H4 (cell line): ENCODE measurements around the gene MVK. TPM values are rescaled to one million over a fixed set of nuclear protein-coding genes. Genes with fewer than 3 reads are reported as not detected.
A peak's percentile ranks its signal among the peaks of the same experiment; 100 is the strongest.
"Not testable (repeated sequence)": the region's sequence is repeated elsewhere in the genome, so short reads cannot be mapped to it uniquely, and the experiment has no call there.

Experiments
- DNase-seq: peaks from one replicate; pipeline ENCODE4 v3.0.0-alpha.2; 2015; ENCODE audit warnings: low spot score
- total RNA-seq: library from RNA; depleted of rRNA; stranded (reverse); fragments of >200 nt; shearing (Covaris generic); gene quantifications from 2 replicates; pipeline ENCODE4 v1.2.3, GENCODE V29; 2014

The MVK gene
- total RNA-seq, 1 experiment from 2014 or later, result 24.1 TPM

DNA sequence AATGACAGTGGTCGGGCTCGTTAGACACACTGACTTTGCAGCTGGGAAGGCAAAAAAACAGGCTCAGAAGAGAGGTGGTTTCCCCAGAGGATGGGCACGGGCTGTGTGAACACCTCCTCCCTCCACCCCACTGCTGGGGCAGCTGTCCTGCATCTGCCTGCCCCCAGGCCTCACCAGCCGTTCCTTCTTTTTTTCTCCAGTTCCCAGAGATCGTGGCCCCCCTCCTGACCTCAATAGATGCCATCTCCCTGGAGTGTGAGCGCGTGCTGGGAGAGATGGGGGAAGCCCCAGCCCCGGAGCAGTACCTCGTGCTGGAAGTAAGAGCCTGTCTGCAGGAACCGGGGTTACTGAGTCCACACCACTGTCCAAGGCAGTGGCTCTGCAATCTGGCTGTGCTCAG is 17.4 kb downstream of the MVK start:
- DNase-seq, result no peak

DNA sequence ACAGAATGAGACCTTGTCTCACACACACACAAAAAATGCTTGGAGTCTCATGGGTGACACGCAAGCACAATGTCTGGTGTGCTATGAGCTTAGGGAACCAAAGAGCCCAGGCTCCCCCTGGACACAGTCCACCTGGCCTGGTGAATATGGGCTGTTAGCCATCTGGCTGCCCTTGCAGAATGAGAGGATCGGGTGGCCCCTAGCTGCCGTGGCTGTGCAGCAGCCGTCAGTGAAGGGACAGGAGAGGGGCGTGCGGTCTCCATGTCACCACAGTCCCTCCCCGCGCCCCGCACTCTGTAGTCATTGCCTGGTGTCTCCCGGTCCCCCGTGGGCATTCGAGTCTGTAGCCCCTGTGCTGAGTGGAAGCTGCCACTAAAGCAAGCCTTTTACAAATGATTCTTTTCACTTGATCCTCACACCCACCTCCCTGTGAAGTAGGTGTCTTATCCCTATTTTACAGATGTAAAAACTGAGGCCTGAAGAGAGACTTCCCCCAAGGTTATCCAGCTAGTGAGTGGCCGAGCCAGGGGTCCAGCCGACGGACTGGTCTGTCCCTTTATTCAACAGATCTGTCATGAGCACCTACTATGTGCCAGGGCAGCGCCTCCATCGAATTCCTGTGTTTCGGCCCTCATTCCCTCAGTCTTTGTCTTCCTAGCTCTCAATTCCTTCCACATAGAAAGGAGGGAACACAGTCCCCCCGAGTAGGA is 18.8 kb downstream of the MVK start:
- no peak for DNase-seq

DNA sequence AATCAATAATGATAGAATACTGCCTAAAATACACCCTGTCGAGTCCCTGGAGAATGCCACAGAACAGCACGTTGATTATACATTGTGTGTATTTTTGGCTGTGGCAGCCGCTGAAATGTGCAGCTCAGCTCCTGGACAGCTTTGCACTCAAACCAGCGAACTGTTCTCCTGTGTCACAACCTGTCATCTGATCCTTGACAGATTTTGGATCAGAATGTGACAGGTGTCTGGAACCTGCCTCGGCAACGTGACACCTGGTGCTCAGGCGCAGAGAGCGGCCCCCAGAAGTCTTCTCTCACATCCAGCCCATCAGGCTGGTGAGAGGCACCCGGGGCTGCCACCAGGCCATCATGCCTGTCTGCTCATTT is 19.3 kb downstream of the MVK start:
- no peak for DNase-seq

DNA sequence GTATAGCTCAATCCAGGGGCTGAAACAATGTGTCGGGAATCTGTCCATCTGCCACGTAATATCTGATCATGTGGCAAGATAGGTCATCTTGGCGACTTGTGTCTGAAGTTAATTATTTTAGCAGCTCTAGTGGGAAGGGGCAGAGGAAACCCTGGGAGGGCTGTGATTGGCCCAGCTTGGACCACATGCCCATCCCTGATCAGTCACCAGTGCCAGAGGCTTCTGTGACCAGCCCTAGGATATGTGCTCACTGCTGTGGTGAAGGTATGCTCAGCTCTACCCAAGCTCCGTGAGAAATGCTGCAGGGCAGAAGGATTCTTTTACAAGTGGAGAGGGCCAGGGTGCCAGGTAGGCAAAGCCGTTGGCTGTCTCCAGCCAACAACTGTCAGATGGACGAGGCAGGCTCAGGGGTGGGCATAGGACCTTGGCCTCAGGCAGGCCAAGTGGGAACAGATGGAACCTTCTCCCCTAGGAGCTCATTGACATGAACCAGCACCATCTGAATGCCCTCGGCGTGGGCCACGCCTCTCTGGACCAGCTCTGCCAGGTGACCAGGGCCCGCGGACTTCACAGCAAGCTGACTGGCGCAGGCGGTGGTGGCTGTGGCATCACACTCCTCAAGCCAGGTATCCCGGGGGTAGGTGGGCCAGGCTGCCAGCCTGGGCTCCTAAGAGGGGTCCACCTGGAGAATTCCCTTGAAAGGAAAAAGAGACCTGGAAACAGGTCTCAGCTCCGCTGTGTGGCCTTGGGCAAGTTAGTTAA is 21.1 kb downstream of the MVK start:
- no peak for DNase-seq

DNA sequence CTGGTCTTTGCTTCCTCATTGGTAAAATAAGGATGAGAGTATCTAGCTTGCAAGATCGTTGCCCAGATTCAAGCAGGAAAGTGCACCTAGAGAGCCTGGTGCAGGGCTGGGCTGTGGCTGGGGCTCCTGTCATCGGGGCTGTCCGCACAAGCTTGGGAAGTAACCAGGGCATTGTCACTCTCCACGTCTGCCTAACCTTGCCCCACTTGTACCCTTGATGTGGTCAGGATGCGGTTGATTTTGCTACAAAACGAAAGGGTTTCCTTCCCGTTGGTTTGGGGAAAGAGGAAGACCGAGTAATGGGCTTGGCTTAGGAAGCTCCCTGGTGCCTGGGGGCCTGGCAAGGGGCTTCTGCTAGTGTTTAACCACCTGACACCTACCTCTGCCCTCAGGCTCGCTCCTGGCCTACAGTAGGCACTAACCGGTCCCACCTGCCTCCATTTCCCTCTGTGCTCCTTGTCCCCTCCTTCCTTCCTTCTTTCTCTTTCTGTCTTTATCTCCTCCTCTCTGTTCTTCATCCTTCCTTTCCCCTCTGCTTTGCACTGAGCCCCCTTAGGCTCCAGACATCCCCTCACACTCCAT is 21.8 kb downstream of the MVK start:
- DNase-seq, result no peak

DNA sequence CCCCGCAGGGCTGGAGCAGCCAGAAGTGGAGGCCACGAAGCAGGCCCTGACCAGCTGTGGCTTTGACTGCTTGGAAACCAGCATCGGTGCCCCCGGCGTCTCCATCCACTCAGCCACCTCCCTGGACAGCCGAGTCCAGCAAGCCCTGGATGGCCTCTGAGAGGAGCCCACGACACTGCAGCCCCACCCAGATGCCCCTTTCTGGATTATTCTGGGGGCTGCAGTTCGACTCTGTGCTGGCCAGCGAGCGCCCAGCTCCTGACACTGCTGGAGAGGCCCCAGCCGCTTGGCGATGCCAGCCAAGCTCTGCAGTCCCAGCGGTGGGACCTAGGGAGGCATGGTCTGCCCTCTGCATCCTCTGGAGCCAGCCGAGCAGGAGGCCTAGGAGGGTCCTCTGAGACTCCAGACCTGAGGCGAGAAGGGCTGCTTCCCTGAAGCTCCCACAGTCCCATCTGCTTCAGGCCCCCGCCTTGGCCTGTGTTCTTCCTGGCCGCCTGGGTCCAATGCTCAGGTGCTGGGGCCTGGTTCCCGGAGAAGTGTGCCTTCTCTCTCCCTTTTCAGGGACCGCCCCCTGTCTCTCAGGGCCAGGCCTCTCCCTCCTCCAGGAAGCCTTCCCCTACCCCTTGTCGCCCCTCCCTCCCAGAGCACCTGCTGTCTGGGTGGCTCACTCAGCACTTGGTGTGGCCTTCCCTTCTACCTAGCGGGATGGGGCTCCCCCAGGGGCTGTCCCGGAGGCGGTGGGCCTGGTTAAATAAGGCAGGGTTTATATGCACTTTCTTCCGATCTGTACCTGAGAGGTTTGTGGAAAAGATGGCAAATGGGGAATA is 23.0 kb downstream of the MVK start:
- no peak for DNase-seq

DNA sequence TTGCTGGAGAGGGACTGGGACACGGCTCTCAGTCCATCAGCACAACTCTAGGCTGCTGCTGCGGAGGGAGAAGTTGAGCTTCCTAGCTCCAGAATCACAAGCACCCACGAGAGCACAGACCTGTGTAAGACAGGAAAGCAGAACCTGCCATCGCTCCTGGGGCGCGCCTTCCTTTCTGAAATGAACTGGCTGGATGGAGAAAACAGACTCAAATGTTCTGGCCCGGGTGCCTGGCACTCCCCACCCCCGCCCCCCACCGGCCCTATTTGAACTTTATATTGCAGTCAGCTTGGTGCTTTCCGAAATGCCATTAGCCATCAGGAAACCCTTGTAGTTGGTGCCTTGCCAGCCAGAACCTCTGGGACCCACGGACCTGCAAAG is 23.8 kb downstream of the MVK start:
- no peak for DNase-seq

DNA sequence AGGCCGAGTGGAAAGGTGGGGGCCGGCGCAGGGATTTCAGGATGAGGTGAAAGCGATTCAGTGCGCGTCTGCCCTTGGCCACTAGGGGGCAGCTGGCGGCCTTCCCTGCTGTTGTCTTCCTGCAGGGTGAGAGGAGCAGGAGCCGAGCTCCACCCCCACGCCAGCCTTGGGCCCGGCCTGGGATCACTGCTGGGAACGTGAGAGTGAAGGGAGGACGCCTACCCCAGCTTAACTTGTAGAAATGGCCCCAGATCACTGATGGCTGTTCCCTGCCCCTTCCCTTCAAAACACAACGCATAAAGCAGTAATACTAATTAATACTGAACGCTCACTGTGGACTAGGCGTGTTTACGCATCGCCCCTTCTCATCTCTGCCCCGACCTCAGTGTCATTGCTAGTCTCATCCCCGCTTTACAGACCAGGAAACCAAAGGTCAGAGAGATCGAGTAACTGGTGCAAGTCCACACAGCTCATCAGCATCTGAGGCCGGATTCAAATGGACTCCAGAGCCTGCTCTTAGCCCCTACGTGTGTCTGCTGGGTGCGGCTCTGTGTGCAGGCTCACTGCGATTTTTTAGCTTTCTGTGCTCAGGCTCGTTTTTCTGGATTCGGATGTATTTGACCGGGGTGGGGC is 24.3 kb downstream of the MVK start:
- DNase-seq, result peak; percentile 75

DNA sequence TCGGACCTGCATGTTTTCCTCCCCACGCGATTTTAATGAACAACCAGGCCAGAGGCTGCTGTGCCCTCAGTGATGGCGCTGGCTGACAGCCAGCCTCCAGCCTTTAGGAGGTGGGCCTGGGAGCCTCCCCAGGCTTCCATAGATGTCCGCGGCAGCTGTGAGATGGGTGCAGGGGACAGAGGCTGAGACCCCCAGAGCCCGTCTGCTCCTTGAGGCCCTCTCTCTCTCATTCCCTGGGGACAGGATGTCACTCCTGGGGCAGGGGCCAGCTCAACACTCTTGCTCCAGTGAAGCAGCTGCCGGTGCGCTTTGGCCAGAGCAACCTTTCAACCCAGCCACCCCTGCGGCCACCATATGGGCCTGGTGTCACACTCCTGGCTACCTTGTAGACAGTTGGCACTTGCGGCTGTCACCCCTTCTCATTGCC is 24.8 kb downstream of the MVK start:
- no peak for DNase-seq

DNA sequence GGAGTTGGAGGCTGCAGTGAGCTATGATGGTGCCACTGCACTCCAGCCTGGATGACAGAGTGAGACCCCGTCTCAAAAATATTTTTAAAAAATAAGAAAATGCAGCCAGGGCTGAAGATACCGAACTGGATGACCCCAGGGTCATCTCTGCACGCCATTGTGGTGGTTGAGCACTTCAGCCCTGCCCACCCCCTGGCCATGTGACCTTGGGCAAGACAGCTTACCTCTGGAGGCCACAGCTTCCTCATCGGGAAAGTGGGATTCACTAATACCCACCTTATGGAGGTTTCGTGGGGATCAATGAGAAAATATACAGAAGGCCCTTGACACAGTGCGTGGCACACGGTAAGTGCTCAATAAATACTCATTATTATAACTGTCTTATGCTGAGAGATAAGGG is 25.5 kb downstream of the MVK start:
- DNase-seq, result no peak

DNA sequence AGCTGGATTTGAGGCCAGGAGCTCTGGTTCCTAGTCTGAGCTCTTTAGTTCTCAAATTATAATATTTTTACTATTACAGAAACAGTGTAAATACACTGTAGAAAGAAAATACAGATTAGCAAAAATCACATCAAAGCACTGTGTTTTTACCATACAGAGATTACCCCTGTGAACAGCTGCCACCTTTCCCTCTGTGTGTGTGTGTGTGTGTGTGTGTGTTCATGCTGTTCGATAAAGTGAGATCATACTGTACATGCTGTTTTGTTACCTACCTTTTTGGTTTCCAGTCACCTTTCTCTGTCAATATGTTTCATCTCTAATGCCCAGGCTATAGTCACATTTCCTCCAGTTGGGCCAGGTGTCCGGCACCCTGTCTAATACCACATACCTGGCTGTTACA is 26.9 kb downstream of the MVK start:
- DNase-seq, result no peak

DNA sequence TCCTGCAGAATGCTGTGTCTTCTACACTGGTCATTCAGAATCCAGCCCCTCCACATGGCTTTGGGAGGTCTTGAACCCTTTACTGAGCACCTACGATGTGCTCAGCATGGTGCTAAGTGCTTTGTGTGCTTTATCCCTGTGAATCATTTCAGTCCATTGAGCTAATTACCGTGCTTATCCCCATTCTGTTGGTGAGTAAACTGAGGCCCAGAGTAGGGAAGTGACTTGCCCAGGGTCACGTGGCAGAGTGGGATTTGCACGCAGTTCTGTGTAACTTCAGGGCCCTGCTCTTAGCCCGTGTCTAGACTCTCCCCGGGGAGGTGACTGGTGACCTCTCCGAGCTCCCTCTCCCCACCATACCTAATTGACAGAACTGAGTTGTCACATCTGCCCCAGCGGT is 27.4 kb downstream of the MVK start:
- DNase-seq, result no peak

DNA sequence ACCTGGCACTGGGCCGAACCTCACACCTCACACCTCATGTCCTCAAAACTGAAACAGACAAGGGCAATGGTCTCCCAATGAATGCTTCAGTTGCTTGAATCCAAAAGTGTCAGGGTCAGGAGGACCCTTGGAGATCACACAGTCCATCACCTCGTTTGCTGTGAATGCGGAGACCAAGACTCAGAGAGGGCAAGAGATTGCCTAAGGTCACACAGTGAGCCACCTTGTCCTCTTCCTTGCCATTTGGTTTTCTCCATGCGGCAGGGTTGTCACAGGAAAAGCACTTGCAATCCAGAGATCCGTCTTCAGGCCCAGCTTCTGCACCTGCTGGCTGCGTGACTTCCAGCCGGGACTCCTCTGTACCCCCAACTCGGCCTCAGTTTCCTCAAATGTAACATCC is 28.0 kb downstream of the MVK start:
- DNase-seq, result no peak

DNA sequence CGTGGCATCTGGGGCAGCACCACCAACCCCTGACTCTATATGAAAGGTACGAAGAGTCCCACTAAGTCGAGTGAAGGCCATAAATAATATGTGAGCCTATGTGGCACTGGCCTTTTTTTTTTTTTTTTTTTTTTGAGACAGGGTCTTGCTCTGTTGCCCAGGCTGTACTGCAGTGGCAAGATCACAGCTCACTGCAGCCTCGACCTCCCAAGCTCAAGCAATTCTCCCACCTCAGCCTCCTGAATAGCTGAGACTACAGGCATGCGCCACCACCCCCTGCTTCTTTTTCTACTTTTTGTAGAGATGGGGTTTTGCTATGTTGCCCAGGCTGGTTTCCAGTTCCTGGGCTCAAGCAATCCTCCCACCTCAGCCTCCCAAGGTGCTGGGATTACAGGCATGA is 28.5 kb downstream of the MVK start:
- not testable (repeated sequence) for DNase-seq

DNA sequence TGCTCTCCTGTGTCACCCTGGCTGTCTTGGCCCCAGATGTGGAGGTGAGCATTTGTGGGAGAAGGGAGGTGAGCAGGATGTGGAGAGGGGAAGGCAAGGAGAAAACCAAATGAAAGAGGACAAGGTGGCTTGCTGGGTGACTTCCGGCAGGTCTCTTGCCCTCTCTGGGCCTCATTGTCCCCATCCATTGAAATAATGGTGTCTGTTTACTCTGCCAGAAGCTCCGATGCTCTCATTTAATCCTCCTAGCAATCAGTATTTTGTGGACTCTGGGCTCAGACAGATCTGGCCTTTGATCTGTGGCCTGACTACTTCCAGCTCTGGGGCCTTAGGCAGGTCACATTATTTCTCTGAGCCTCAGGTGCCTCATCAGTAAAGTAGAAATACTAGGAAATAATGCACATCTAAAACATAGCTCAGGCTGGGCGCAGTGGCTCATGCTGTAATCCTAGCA is 30.6 kb downstream of the MVK start:
- DNase-seq, result no peak

DNA sequence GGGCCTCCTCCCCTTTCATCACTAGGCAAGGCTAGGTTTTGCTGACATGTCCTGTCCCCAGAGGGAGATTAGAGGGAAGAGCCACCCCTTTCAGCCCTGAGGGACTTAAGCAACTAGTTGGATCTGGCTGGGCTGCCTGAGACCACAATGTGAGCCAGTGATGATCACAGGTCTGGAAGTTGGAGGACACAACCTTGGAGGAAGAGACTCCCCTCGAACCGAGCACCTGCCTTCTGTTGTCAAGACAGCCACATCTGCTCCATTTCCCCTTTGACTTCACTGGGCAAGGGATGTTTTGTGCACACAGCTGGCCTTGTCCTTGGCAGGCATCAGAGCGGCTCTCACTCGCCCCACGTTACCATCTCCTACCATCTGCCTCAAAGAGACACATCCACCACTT is 31.4 kb downstream of the MVK start:
- DNase-seq, result no peak

DNA sequence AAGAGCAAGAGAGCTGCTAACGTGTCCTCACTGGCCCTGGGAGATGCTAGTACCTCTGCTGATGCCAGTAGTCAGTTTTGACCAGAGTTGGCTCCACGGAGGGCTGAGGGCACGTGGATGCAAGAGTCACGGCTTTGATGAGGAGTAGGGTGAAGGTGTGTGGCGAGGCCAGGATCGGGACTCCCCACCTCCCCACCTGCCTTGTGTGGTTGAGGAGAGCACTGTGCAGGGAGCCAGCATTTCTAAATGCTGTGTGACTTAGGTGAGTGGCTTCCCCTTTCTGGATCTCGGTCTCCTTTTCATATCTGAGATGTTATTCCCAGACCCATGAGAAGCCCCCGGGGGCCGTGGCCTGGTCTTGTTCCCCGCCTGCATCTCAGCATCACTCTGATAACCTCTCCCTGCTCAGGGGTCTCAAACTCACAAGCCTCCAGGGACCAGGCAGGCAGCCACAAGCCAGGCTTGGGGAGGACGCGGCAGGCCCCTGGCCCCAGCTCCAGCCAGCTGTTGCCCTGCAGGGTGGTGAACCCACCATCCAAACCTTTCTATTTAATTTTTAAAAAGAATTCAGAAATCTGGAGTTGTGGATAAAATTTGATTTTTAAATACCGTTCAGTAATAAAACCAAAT is 32.1 kb downstream of the MVK start:
- DNase-seq, result no peak

DNA sequence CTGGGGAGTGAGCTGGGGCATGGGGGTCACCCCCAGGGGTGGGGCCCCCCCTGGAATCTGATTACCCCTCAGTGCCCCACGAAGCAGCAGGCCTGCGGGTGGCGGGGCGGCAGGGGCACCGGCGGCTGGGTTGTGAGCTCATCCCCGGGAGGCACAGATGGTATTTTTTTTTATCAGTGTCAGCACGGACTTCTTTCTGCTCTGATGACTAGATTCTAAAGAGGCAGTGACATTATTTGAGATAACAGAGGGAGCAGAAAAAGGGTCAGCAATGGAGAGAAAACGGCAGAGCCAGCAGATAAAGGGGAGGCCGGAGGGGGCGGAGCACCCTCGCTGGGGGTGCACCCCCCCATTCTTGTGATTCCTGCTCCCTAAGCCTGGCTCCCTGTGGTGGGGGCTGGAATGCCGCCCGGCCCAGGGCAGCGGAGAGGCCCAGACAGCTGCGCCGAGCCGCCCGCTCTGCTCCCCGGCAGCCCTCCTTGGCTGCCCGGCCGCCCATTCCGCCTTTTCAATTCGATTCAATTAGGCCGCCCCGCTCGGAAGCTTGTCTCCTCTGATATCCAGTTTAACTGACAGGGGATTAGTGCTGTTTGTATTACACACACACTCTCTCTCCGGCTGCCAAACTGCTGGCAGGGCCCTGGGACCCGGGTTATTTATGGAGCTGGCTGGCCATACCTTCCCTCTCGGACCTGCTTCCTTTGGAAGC is 32.9 kb downstream of the MVK start:
- DNase-seq, result no peak

DNA sequence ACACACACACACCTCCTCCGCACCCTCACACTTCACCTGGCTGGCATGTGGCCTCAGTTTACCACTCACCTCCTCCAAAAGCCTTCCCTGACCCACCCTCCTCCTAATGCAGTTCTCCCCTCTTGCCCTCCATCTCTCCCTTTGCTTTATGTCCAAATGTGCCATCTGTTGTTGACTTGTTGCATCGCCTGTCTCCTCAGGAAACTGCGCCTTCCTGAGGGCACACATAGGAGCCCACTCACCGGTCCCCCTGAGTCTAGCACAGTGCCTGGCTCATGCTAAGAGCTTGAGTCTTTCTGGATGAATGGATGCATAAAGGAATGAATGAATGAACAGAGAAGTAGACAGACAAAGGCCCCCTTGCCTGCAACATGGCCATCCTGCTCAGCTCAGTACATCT is 34.0 kb downstream of the MVK start:
- DNase-seq, result no peak

DNA sequence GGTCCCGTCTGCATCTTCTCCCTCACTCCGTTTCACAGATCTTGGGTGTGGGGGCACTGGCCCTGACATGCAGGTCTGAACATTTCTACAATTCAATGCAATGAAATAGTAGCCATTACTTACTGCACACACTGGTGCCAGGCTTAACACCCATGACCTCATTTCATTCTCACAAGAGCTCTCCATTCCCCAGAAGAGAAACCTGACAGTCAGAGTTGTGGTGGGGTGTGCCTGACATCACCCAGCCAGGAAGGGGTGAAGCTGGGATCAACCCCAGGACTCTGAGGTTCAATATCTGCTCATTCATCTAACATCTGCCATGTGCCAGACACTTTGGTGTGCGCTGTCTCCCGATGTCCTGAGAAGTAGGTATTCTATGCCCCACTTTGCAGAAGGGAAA is 34.7 kb downstream of the MVK start:
- no peak for DNase-seq

DNA sequence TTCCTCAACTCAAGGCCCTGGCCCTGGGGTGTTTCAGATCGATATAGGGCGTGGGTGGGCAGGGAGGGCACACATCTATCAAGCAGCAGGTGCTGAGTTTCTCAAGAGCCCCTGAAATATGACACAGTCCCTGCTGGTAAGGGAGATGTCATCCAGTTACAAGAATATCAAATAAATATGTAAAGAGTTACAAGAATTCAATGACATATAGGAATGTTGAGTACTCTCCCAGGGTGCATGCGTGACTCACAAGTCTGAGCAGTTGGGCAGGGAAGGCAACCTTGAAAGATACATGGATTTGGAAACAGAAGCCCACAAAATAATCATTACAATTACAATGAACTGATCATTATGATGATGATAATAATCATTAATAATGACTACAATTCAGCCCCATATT is 35.2 kb downstream of the MVK start:
- no peak for DNase-seq
